Liver (tissue), 3 donors: ENCODE data around the gene PRAMEF9.

Source experiments
- FOXA1 ChIP-seq: IDR thresholded peaks from 2 replicates; pipeline ENCODE4 v1.6.1; 2016; ENCODE audit warnings: antibody characterized with exemption
- GABPA ChIP-seq, 2 donors: IDR thresholded peaks in 1 of 2; conservative IDR thresholded peaks in 1 of 2; 2 replicates each; pipeline ENCODE4 v1.6.1; 2016; ENCODE audit warnings: antibody characterized with exemption in 2 of 2, mild to moderate bottlenecking in 1 of 2, moderate library complexity in 1 of 2
- JUND ChIP-seq, 2 donors: IDR thresholded peaks; 2 replicates each; pipeline ENCODE4 v1.6.1; 2016; ENCODE audit warnings: antibody characterized with exemption in 2 of 2
- MAX ChIP-seq: IDR thresholded peaks from 2 replicates; pipeline ENCODE4 v1.6.1; 2016; ENCODE audit warnings: antibody characterized with exemption
- RAD21 ChIP-seq, 2 donors: IDR thresholded peaks; 2 replicates each; pipeline ENCODE4 v1.6.1; 2016; ENCODE audit warnings: antibody characterized with exemption in 2 of 2, mild to moderate bottlenecking in 2 of 2
- RXRA ChIP-seq, 2 donors: IDR thresholded peaks; 2 replicates each; pipeline ENCODE4 v1.6.1; 2017 to 2018; ENCODE audit warnings: antibody characterized with exemption in 2 of 2, mild to moderate bottlenecking in 1 of 2
- TAF1 ChIP-seq: conservative IDR thresholded peaks from 2 replicates; pipeline ENCODE4 v1.6.1; 2016; ENCODE audit warnings: antibody characterized with exemption, mild to moderate bottlenecking
- YY1 ChIP-seq: IDR thresholded peaks from 2 replicates; pipeline ENCODE4 v1.6.1; 2016; ENCODE audit warnings: antibody characterized with exemption, mild to moderate bottlenecking
- ZBTB33 ChIP-seq: IDR thresholded peaks from 2 replicates; pipeline ENCODE4 v1.6.1; 2016; ENCODE audit warnings: antibody characterized with exemption
- TF ChIP-seq, protein P1 (sequence below): fragments of 150-350 bp; IDR thresholded peaks from 2 replicates; pipeline ENCODE4 v1.5.1; 2017; ENCODE audit warnings: improper control_type of control experiment, low read depth, low read length; ENCODE audit not compliant: missing input control
- TF ChIP-seq, protein P2 (sequence below): IDR thresholded peaks from 2 replicates; pipeline ENCODE4 v1.6.1; 2016; ENCODE audit warnings: antibody characterized with exemption, mild to moderate bottlenecking
- TF ChIP-seq, protein P3 (sequence below): IDR thresholded peaks from 2 replicates; pipeline ENCODE4 v1.6.1; 2016; ENCODE audit warnings: antibody characterized with exemption
- donor health status: healthy.
- donor health status: healthy.

- TF ChIP-seq, protein P1, sequence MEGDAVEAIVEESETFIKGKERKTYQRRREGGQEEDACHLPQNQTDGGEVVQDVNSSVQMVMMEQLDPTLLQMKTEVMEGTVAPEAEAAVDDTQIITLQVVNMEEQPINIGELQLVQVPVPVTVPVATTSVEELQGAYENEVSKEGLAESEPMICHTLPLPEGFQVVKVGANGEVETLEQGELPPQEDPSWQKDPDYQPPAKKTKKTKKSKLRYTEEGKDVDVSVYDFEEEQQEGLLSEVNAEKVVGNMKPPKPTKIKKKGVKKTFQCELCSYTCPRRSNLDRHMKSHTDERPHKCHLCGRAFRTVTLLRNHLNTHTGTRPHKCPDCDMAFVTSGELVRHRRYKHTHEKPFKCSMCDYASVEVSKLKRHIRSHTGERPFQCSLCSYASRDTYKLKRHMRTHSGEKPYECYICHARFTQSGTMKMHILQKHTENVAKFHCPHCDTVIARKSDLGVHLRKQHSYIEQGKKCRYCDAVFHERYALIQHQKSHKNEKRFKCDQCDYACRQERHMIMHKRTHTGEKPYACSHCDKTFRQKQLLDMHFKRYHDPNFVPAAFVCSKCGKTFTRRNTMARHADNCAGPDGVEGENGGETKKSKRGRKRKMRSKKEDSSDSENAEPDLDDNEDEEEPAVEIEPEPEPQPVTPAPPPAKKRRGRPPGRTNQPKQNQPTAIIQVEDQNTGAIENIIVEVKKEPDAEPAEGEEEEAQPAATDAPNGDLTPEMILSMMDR = peak; percentile 38
- TF ChIP-seq, protein P2, sequence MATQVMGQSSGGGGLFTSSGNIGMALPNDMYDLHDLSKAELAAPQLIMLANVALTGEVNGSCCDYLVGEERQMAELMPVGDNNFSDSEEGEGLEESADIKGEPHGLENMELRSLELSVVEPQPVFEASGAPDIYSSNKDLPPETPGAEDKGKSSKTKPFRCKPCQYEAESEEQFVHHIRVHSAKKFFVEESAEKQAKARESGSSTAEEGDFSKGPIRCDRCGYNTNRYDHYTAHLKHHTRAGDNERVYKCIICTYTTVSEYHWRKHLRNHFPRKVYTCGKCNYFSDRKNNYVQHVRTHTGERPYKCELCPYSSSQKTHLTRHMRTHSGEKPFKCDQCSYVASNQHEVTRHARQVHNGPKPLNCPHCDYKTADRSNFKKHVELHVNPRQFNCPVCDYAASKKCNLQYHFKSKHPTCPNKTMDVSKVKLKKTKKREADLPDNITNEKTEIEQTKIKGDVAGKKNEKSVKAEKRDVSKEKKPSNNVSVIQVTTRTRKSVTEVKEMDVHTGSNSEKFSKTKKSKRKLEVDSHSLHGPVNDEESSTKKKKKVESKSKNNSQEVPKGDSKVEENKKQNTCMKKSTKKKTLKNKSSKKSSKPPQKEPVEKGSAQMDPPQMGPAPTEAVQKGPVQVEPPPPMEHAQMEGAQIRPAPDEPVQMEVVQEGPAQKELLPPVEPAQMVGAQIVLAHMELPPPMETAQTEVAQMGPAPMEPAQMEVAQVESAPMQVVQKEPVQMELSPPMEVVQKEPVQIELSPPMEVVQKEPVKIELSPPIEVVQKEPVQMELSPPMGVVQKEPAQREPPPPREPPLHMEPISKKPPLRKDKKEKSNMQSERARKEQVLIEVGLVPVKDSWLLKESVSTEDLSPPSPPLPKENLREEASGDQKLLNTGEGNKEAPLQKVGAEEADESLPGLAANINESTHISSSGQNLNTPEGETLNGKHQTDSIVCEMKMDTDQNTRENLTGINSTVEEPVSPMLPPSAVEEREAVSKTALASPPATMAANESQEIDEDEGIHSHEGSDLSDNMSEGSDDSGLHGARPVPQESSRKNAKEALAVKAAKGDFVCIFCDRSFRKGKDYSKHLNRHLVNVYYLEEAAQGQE = no peak
- TF ChIP-seq, protein P3, sequence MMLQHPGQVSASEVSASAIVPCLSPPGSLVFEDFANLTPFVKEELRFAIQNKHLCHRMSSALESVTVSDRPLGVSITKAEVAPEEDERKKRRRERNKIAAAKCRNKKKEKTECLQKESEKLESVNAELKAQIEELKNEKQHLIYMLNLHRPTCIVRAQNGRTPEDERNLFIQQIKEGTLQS = no peak
- TF ChIP-seq GABPA (IDR thresholded peaks at IDR 0.05 in 1 of 2, conservative IDR thresholded peaks at IDR 0.05 in 1 of 2) = no peak
- TF ChIP-seq FOXA1 = no peak
- TF ChIP-seq YY1 = no peak
- peak in 1 of 2 donors; percentile 41 for TF ChIP-seq RAD21 (IDR thresholded peaks at IDR 0.05)
- TF ChIP-seq ZBTB33 = no peak
- TF ChIP-seq TAF1 = no peak
- no peak for TF ChIP-seq MAX
- TF ChIP-seq JUND (IDR thresholded peaks at IDR 0.05) = no peak
- TF ChIP-seq RXRA (IDR thresholded peaks at IDR 0.05) = no peak
Observed at GRCh38 chr1:13228343-13228781, 56.7 kb downstream of the PRAMEF9 start.
